ENCODE measurements around the gene ATP8A2. TPM values are rescaled to one million over a fixed set of nuclear protein-coding genes. Genes with fewer than 3 reads are reported as not detected.

ATP8A2 gene
- total and polyA plus RNA-seq, 2 of the 4 experiments (the other 2 are of a cell fraction): 0.02 to 0.18 TPM

GRCh38 chr13:25489238-25489637 is 117.5 kb downstream of the ATP8A2 start:
- 32% methylated on average over 9 of the region's 12 CpGs; no CpG with 5 or more reads in 1 of the 2 experiments for WGBS, 2 experiments (ENCODE audit: extremely low coverage in 2 of 2, insufficient read length in 1 of 2)
- H2AK5ac ChIP-seq (ENCODE audit: low read depth, low read length): no peak overlapping the region
- H2BK5ac ChIP-seq (ENCODE audit: low read depth, low read length, poor library complexity, severe bottlenecking): no peak overlapping the region
- no peak overlapping the region for H2BK15ac ChIP-seq (ENCODE audit: low read depth, low read length)
- no peak overlapping the region for H2BK20ac ChIP-seq (ENCODE audit: low read depth, low read length)
- no peaks in the 10 kb centered on the region for H3K36me3 ChIP-seq (ENCODE audit: control insufficient read depth, insufficient read depth, low read length)
- H3K4me3 ChIP-seq (ENCODE audit: insufficient read depth, low read depth, low read length): no peak overlapping the region
- CTCF ChIA-PET: no interaction called here
- H2AFZ ChIP-seq (replicated peaks; ENCODE audit: low read length, poor library complexity): peak overlapping the region; percentile 8
- H3K56ac ChIP-seq (ENCODE audit: extremely low read depth, insufficient read depth, low read length): no peak overlapping the region
- H3K23ac ChIP-seq (ENCODE audit: low read depth, low read length): no peak overlapping the region
- no peaks in the 10 kb centered on the region for H3K9me1 ChIP-seq (ENCODE audit: insufficient read depth, low read length)
- H3K27ac ChIP-seq (ENCODE audit: insufficient read depth, low read length): no peak overlapping the region
- H3K79me1 ChIP-seq (ENCODE audit: low read depth in 1 of 2, low read length in 2 of 2): no peaks in the 10 kb centered on the region
- ATAC-seq (ENCODE audit: low read depth) (no peak), DNase-seq (no peak)
- dilution Hi-C loops (cut with HindIII; ENCODE audit: low sequenced_read_pairs, unreplicated experiment) (no loop called here), intact Hi-C loops (cut with micrococcal nuclease) (no loop called here), in situ Hi-C loops (cut with MboI; ENCODE audit: low sequenced_read_pairs) (no loop called here)
- no peak overlapping the region for H3K4ac ChIP-seq (ENCODE audit: low read depth, low read length)
- no peaks in the 10 kb centered on the region for H3K9me3 ChIP-seq (ENCODE audit: control insufficient read depth, insufficient read depth, low read length)
- POLR2A ChIA-PET (ENCODE audit: unreplicated experiment): no interaction called here
- H3K14ac ChIP-seq (replicated peaks; ENCODE audit: low read depth, low read length): no peak overlapping the region
- no peaks in the 10 kb centered on the region for H4K20me1 ChIP-seq (ENCODE audit: insufficient read depth, low read length)
- no peak overlapping the region for H4K5ac ChIP-seq (ENCODE audit: low read depth, low read length)
- BruUV-seq (replicated peaks): no TSS peak
- H3K4me1 ChIP-seq (ENCODE audit: control insufficient read depth, insufficient read depth, low read length): no peaks in the 10 kb centered on the region
- H2BK120ac ChIP-seq (ENCODE audit: low read depth, low read length): no peak overlapping the region
- no peaks in the 10 kb centered on the region for H3K27me3 ChIP-seq (ENCODE audit: control insufficient read depth, insufficient read depth, low read length)
- H4K91ac ChIP-seq (ENCODE audit: insufficient read depth, low read depth, low read length): no peak overlapping the region
- H2AK9ac ChIP-seq (replicated peaks; ENCODE audit: low read depth, low read length, poor library complexity): no peak overlapping the region
- no peak overlapping the region for H3K9ac ChIP-seq (ENCODE audit: low read depth, low read length)
- no peak for TF ChIP-seq BHLHE40 (IDR thresholded peaks at IDR 0.05; ENCODE audit: low read depth, low read length)
- H3K18ac ChIP-seq (ENCODE audit: low read depth, low read length): no peak overlapping the region
- H4K8ac ChIP-seq (ENCODE audit: low read depth in 2 of 2, low read length in 2 of 2): no peak overlapping the region
- H3K4me2 ChIP-seq (ENCODE audit: low read depth, low read length): no peak overlapping the region
